ENCODE data around the gene AFP. TPM values are rescaled to one million over a fixed set of nuclear protein-coding genes. Genes with fewer than 3 reads are reported as not detected.

The AFP gene
- total RNA-seq, 1 donor from 2014 or later = 2.2 TPM

- no peak overlapping the region for H3K4me3 ChIP-seq (ENCODE audit: low read depth, low read length)
- TF ChIP-seq CTCF (conservative IDR thresholded peaks at IDR 0.05; ENCODE audit: low read depth, low read length) = no peak
- no peak for DNase-seq (ENCODE audit: low read depth)
These were observed 28.8 kb upstream of the AFP start for GRCh38 chr4:73407227-73407673.

- no peak overlapping the region for H3K4me3 ChIP-seq (ENCODE audit: low read depth, low read length)
- no peak for TF ChIP-seq CTCF (conservative IDR thresholded peaks at IDR 0.05; ENCODE audit: low read depth, low read length)
- DNase-seq (ENCODE audit: low read depth) = no peak
These were observed 27.7 kb upstream of the AFP start for GRCh38 chr4:73408181-73408867.

GRCh38 chr4:73409012-73409862 lies 26.8 kb upstream of the AFP start:
- H3K4me3 ChIP-seq (ENCODE audit: low read depth, low read length) = no peak overlapping the region
- DNase-seq (ENCODE audit: low read depth) = no peak
- TF ChIP-seq CTCF (conservative IDR thresholded peaks at IDR 0.05; ENCODE audit: low read depth, low read length) = no peak

GRCh38 chr4:73409978-73410548 lies 26.0 kb upstream of the AFP start:
- no peak overlapping the region for H3K4me3 ChIP-seq (ENCODE audit: low read depth, low read length)
- DNase-seq (ENCODE audit: low read depth) = no peak
- no peak for TF ChIP-seq CTCF (conservative IDR thresholded peaks at IDR 0.05; ENCODE audit: low read depth, low read length)

- DNase-seq (ENCODE audit: low read depth) = no peak
- H3K4me3 ChIP-seq (ENCODE audit: low read depth, low read length) = no peak overlapping the region
- TF ChIP-seq CTCF (conservative IDR thresholded peaks at IDR 0.05; ENCODE audit: low read depth, low read length) = no peak
These were observed 24.9 kb upstream of the AFP start for GRCh38 chr4:73410916-73411730.

- no peak for TF ChIP-seq CTCF (conservative IDR thresholded peaks at IDR 0.05; ENCODE audit: low read depth, low read length)
- DNase-seq (ENCODE audit: low read depth) = no peak
- no peak overlapping the region for H3K4me3 ChIP-seq (ENCODE audit: low read depth, low read length)
These were observed 24.1 kb upstream of the AFP start for GRCh38 chr4:73411731-73412414.

Measured in epithelial cell of proximal tubule (primary cell).